Kidney (tissue), 14 donors: ENCODE measurements around the gene DENND5A. TPM values are rescaled to one million over a fixed set of nuclear protein-coding genes. Genes with fewer than 3 reads are reported as not detected.

ENCODE experiments used
- DNase-seq, 5 donors: peaks; one replicate each; pipeline ENCODE4 v3.0.0-alpha.2; 2013 to 2020
- FAIRE-seq: peaks from 2 replicates; lab custom pipeline; 2012; peaks lifted over from hg19 to GRCh38; lab: Jason Lieb, UNC
- H3K27ac ChIP-seq, 2 donors: one replicate each; pipeline ENCODE4 v1.7.0; 2013; ENCODE audit warnings: low read depth in 2 of 2, low read length in 2 of 2, inconsistent platforms in 1 of 2
- H3K27me3 ChIP-seq: one replicate; pipeline ENCODE4 v1.7.1; 2013; ENCODE audit warnings: low read length, inconsistent platforms; ENCODE audit not compliant: control insufficient read depth, insufficient read depth
- H3K36me3 ChIP-seq, 3 donors: one replicate each; pipeline versions ENCODE4 v1.7.0 to v1.7.1; 2013; ENCODE audit warnings: low read length in 3 of 3, control low read depth in 1 of 3, inconsistent platforms in 1 of 3; ENCODE audit not compliant: insufficient read depth in 3 of 3, control insufficient read depth in 2 of 3
- H3K4me1 ChIP-seq, 3 donors: one replicate each; pipeline versions ENCODE4 v1.7.0 to v1.7.1; 2013; ENCODE audit warnings: low read length in 3 of 3, inconsistent platforms in 1 of 3, low read depth in 1 of 3; ENCODE audit not compliant: control insufficient read depth in 2 of 3, insufficient read depth in 2 of 3
- H3K4me3 ChIP-seq, 3 donors: one replicate each; pipeline versions ENCODE4 v1.7.0 to v1.8.1; 2013; ENCODE audit warnings: low read length in 3 of 3, control low read depth in 1 of 3, inconsistent platforms in 1 of 3
- H3K9ac ChIP-seq, 3 donors: one replicate each; pipeline versions ENCODE4 v1.7.0 to v1.7.1; 2013; ENCODE audit warnings: low read length in 3 of 3, control low read depth in 1 of 3, inconsistent platforms in 1 of 3
- H3K9me3 ChIP-seq, 3 donors: one replicate each; pipeline versions ENCODE4 v1.7.0 to v1.7.1; 2013; ENCODE audit warnings: low read length in 3 of 3, control low read depth in 1 of 3, inconsistent platforms in 1 of 3; ENCODE audit not compliant: control insufficient read depth in 2 of 3, insufficient read depth in 1 of 3
- CTCF ChIP-seq: IDR thresholded peaks from 3 replicates; pipeline ENCODE4 v1.5.1; 2012; ENCODE audit warnings: mild to moderate bottlenecking, moderate library complexity, borderline replicate concordance; ENCODE audit not compliant: insufficient read depth; ENCODE audit errors: extremely low read depth
- intact Hi-C: fragments of 100-400 bp; cut with DNase I; formaldehyde crosslinking; loops from one replicate; pipeline ENCODE4 v1.11.1; 2022
- polyA plus RNA-seq: library from polyadenylated mRNA; stranded (reverse); fragments of 350-450 nt; fragmentation: Illumina TruSeq; extraction: RNeasy Lipid Tissue Mini Kit (QIAGEN cat#74804); gene quantifications from one replicate; pipeline ENCODE4 v1.2.3, GENCODE V29; 2014; ENCODE audit warnings: low read depth, low replicate concordance; ENCODE audit not compliant: insufficient read depth
- total RNA-seq: library from RNA; stranded (reverse); fragmentation: NEBNext Ultra II Directional; extraction: Animal tissue kit (Norgen Biotek cat#: 25700); gene quantifications from one replicate; pipeline ENCODE4 v1.2.1, GENCODE V29; 2021
- donor health status: control.
- donor health status: control.
- donor health status: control.
- donor health status: control.
- donor health status: control.
- donor health status: DM: yes; HTN: yes; CAD: no.
- donor health status: Normal renal cell carcinoma (clear cell type).

DENND5A gene
- total and polyA plus RNA-seq, 2 donors from 2014 or later: 32.4 to 53.9 TPM

GRCh38 chr11:9302448-9302847 lies 37.3 kb upstream of the DENND5A start:
- FAIRE-seq: no peak
- no peak for DNase-seq
- no peak overlapping the region for H3K9ac ChIP-seq
- no peaks in the 10 kb centered on the region for H3K27me3 ChIP-seq
- H3K9me3 ChIP-seq: no peaks in the 10 kb centered on the region
- TF ChIP-seq CTCF: no peak
- no peaks in the 10 kb centered on the region for H3K4me1 ChIP-seq
- no peak overlapping the region for H3K27ac ChIP-seq
- no peak overlapping the region for H3K4me3 ChIP-seq
- intact Hi-C loops: no loop called here
- H3K36me3 ChIP-seq: no peaks in the 10 kb centered on the region

- Histone ChIP-seq H3K27me3 (no peaks in the 10 kb centered on the region), H3K4me3 (no peak overlapping the region), H3K9me3 (no peaks in the 10 kb centered on the region), H3K27ac (no peak overlapping the region), H3K9ac (no peak overlapping the region), H3K4me1 (no peaks in the 10 kb centered on the region), H3K36me3 (no peaks in the 10 kb centered on the region)
- intact Hi-C loops: no loop called here
- FAIRE-seq: no peak
- no peak for DNase-seq
- TF ChIP-seq CTCF: no peak
Observed at GRCh38 chr11:9301720-9302119, 36.6 kb upstream of the DENND5A start.

- FAIRE-seq (no peak), DNase-seq (no peak)
- Histone ChIP-seq H3K4me1 (no peaks in the 10 kb centered on the region), H3K9me3 (no peaks in the 10 kb centered on the region), H3K36me3 (no peaks in the 10 kb centered on the region), H3K4me3 (no peak overlapping the region), H3K27ac (no peak overlapping the region), H3K27me3 (no peaks in the 10 kb centered on the region), H3K9ac (no peak overlapping the region)
- intact Hi-C loops: no loop called here
- TF ChIP-seq CTCF: no peak
Observed at GRCh38 chr11:9293646-9294045, 28.5 kb upstream of the DENND5A start.

- H3K9ac ChIP-seq: no peak overlapping the region
- TF ChIP-seq CTCF: no peak
- no peak overlapping the region for H3K4me3 ChIP-seq
- peaks cover 0 to 3% (median 0%) of the 10 kb centered on the region in 3 donors for H3K36me3 ChIP-seq
- H3K9me3 ChIP-seq: no peaks in the 10 kb centered on the region
- no peak for DNase-seq
- no peaks in the 10 kb centered on the region for H3K4me1 ChIP-seq
- intact Hi-C loops: no loop called here
- no peaks in the 10 kb centered on the region for H3K27me3 ChIP-seq
- H3K27ac ChIP-seq: no peak overlapping the region
- no peak for FAIRE-seq
Observed at GRCh38 chr11:9285850-9286587, 20.9 kb upstream of the DENND5A start.
